Neutrophil (primary cell): ENCODE measurements around the gene LDLRAD4.

Source experiments
- H3K27ac ChIP-seq: fragments of 200-600 bp; sonication (generic); 2 replicates; pipeline ENCODE4 v1.5.1; 2016; ENCODE audit warnings: mild to moderate bottlenecking, moderate library complexity
- H3K27me3 ChIP-seq: fragments of 200-600 bp; sonication (generic); 2 replicates; pipeline ENCODE4 v1.6.0; 2016; ENCODE audit warnings: mild to moderate bottlenecking
- H3K36me3 ChIP-seq: fragments of 200-600 bp; sonication (generic); 2 replicates; pipeline ENCODE4 v1.5.1; 2017
- H3K4me1 ChIP-seq, 2 experiments: fragments of 200-600 bp in 1 of 2; sonication (generic) in 1 of 2; 1 replicate in 1 of 2; 2 replicates in 1 of 2; pipeline versions ENCODE4 v1.5.1 to v1.6.1; 2013 to 2016; ENCODE audit warnings: low read depth in 1 of 2, low read length in 1 of 2, mild to moderate bottlenecking in 1 of 2, moderate library complexity in 1 of 2; ENCODE audit not compliant: control insufficient read depth in 1 of 2, insufficient read depth in 1 of 2
- H3K4me3 ChIP-seq, 2 experiments: fragments of 200-600 bp in 1 of 2; sonication (generic) in 1 of 2; 1 replicate in 1 of 2; 2 replicates in 1 of 2; pipeline ENCODE4 v1.5.1; 2013 to 2016; ENCODE audit warnings: low read depth in 1 of 2, low read length in 1 of 2, mild to moderate bottlenecking in 1 of 2, moderate library complexity in 1 of 2
- H3K9me3 ChIP-seq: fragments of 200-600 bp; sonication (generic); 2 replicates; pipeline ENCODE4 v1.5.1; 2016
- TF ChIP-seq, protein P1 (sequence below): fragments of 200-600 bp; sonication (generic); IDR thresholded peaks from 2 replicates; pipeline ENCODE4 v1.5.1; 2016; ENCODE audit warnings: antibody characterized with exemption

LDLRAD4 gene

DNA sequence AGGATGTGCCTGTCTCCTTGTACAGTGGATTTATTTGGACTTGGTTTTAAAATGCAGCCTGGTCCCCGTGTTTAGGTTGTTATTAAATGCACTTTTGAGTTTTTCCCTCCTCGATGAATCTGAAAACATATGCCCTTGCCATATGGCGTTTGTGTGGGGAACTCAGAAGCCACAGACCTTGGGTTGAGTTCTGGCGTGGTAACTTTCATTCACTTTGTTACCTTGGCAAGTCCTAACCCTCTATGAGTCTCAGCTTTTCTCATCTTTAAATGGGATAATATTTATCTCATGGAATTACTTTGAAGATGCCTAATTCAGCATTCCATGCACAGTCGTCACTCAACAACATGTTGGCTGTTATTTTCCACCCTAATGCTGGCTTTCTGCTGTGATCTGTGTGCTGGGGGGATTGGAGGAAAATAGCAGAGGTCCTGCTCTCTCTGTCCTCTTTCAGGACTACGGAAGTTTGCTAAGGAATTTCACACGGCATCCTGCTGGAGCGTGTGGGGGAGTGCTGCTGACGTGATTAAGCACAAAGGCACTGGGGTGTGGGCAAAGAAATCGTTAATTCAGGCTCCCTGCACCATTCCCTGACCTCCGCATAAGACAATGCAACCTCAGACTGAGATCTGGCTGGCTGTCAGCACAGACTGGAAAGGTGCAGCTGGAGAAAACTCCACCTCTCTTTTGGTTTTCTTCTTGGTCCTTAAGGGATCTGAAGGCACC, 61.7 kb downstream of the LDLRAD4 start:
- H3K27ac ChIP-seq = no peak overlapping the region
- no peak overlapping the region for H3K4me3 ChIP-seq
- H3K4me1 ChIP-seq = no peaks in the 10 kb centered on the region
- no peaks in the 10 kb centered on the region for H3K9me3 ChIP-seq
- H3K27me3 ChIP-seq = no peaks in the 10 kb centered on the region
- TF ChIP-seq, protein P1, sequence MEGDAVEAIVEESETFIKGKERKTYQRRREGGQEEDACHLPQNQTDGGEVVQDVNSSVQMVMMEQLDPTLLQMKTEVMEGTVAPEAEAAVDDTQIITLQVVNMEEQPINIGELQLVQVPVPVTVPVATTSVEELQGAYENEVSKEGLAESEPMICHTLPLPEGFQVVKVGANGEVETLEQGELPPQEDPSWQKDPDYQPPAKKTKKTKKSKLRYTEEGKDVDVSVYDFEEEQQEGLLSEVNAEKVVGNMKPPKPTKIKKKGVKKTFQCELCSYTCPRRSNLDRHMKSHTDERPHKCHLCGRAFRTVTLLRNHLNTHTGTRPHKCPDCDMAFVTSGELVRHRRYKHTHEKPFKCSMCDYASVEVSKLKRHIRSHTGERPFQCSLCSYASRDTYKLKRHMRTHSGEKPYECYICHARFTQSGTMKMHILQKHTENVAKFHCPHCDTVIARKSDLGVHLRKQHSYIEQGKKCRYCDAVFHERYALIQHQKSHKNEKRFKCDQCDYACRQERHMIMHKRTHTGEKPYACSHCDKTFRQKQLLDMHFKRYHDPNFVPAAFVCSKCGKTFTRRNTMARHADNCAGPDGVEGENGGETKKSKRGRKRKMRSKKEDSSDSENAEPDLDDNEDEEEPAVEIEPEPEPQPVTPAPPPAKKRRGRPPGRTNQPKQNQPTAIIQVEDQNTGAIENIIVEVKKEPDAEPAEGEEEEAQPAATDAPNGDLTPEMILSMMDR = no peak
- no peaks in the 10 kb centered on the region for H3K36me3 ChIP-seq

DNA sequence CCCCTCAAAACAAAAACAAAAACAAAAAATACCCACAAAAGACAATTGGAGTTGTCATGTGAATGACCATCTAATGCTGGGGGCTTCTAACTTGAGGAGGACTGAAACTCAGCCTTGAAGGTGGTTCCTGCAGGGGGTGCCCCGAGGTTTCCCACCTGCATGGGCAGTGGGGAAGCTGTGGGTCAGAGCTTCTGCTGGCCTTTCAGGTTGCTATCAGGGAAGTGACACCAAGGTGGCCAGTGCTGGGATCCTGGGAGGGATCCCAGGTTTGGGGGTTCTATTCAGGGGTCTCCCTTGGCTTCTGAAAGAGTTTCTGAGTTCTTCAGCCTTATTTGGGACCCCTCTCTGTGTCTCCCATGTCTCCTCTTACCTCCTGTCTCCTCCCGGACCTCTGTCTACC, 62.8 kb downstream of the LDLRAD4 start:
- H3K27me3 ChIP-seq = no peaks in the 10 kb centered on the region
- TF ChIP-seq, protein P1 = no peak
- no peaks in the 10 kb centered on the region for H3K9me3 ChIP-seq
- H3K4me1 ChIP-seq = no peaks in the 10 kb centered on the region
- no peak overlapping the region for H3K27ac ChIP-seq
- H3K36me3 ChIP-seq = no peaks in the 10 kb centered on the region
- no peak overlapping the region for H3K4me3 ChIP-seq

DNA sequence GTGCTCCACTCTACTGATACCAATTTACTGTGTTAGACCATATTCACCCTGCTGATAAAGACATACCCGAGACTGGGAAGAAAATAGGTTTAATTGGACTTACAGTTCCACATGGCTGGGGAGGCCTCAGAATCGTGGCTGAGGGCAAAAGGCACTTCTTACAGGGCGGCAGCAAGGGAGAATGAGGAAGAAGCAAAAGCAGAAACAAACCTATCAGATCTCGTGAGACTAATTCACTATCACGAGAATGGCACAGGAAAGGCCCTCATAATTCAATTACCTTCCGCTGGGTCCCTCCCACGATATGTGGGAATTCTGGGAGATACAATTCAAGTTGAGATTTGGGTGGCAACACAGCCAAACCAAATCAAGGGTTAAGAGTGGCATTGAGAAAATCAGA, 65.2 kb downstream of the LDLRAD4 start:
- Histone ChIP-seq H3K36me3 (no peaks in the 10 kb centered on the region), H3K27me3 (no peaks in the 10 kb centered on the region), H3K4me3 (no peak overlapping the region), H3K9me3 (no peaks in the 10 kb centered on the region), H3K4me1 (no peaks in the 10 kb centered on the region), H3K27ac (no peak overlapping the region)
- TF ChIP-seq, protein P1 = no peak

DNA sequence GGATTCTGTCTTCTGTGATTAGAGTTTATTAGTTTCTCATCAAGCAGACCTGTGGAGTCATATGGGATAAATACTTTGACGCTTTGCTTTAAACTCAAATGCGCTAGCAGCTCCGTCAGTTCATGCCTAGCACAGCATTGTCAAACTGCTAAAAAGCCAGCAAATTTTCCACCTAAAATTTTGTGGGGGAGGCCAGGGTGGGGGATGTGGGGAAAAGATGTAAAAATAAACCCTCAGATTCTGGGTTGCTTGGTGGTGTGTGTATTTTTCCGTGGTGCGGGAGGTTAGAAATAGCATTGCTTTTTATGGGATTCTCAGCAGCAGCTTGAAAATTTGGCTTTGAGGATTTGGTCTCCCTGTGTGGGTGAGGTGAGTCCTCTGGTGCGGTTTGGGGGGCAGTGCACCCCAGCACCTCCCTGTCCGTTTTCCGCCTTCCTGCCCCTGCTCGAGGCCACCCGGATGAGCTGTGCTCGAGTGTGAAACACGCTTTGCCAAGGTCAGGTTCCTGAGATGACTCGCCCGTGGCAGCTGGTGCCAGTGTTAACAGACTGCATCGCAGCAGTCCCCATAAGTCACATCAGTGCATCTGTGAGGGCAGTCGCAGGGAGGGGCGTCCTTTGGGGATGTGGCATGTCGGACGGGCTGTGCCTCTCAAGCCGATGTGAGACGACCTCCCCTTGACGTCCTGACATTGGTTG, 65.9 kb downstream of the LDLRAD4 start:
- TF ChIP-seq, protein P1 = no peak
- Histone ChIP-seq H3K4me3 (no peak overlapping the region), H3K27ac (no peak overlapping the region), H3K4me1 (no peaks in the 10 kb centered on the region), H3K27me3 (no peaks in the 10 kb centered on the region), H3K36me3 (no peaks in the 10 kb centered on the region), H3K9me3 (no peaks in the 10 kb centered on the region)

DNA sequence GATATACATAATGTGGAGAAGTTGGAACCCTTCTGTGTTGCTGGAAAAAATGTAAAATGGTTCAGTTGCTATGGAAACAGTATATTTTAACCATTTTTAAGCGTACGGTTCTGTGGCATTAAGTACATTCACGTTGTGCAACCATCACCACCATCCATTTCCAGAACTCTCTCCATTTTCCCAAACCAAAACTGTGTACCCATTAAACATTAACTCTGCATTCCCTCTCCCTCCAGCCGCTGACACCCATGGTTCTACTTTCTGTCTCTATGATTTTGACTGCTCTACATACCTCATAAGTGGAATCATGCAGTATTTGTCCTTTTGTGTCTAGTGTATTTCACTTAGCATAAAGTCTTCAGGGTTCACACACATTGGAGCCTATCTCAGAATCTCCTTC, 67.3 kb downstream of the LDLRAD4 start:
- Histone ChIP-seq H3K4me1 (no peaks in the 10 kb centered on the region), H3K27ac (no peak overlapping the region), H3K4me3 (no peak overlapping the region), H3K36me3 (no peaks in the 10 kb centered on the region), H3K9me3 (no peaks in the 10 kb centered on the region), H3K27me3 (no peaks in the 10 kb centered on the region)
- TF ChIP-seq, protein P1 = no peak
